GM21619 (cell line): ENCODE results near the gene CDK2AP2.
"Not testable (repeated sequence)": the region's sequence is repeated elsewhere in the genome, so short reads cannot be mapped to it uniquely, and the experiment has no call there.

ENCODE experiments used
- ATAC-seq: cut with Tn5 transposase; IDR thresholded peaks from one replicate; pipeline ENCODE4 v1.9.1; 2021; ENCODE audit not compliant: unreplicated experiment

Gene CDK2AP2

DNA sequence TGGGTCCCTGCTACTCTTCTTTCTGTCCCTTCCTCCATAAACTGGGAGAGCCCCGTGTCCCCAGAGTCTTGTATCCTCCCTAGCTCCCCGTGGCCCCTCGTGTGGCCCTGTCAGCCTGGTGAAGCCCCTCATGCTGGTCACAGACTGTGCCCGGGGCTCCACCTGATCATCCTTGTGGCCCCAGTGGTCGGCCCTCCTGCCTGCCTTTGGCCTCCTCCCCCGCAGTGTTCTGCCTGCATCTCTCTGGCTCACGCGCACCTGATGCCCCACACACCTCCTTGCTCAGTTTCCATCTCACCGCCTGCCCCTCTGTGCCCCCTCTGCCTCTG is 16.5 kb upstream of the CDK2AP2 start:
- ATAC-seq: no peak

DNA sequence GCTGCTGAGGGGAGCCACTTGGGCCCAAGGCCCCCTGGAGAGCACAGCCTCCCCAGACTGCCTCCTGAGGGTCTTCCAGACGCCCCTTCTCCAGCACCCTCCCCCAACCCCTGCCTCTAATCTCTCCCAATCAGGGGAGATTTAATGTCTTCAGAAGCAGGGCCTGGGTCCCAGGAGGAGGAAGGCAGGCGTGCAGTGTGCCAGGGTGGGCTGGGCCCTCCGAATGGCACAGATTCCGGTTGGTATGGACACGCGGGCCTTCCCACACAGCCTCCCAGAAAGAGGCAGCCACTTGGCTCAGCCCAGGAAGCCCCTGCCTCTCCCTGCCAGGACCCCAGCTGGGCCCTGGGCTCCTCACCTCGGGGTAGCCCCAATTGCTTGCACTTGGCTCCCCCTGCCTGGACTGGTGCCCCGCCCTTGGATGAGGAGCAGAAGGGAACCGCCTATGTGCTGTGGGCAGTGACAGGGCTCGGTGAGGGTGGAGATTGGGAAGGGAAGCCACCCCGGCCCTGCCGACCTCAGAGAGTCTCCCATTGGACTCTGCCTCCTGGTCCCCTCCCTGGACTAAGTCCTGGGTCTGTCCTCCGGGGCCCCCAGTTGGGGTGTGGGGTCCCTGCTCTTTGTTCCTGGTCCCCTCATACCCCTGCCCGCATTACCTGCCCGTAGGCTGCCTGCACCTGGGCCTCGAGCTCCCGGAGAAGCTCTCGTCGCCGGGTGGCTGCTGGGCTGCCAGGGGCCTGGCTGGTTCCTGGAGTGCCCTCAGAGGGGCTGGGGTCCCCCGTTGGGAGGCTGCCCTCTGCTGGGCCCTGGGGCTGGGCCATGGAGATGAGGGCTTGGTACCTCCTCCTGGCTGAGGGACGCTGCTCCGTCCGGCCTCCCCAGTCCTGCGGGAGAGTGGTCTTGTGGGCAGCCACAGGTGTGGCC is 15.9 kb upstream of the CDK2AP2 start:
- no peak for ATAC-seq

DNA sequence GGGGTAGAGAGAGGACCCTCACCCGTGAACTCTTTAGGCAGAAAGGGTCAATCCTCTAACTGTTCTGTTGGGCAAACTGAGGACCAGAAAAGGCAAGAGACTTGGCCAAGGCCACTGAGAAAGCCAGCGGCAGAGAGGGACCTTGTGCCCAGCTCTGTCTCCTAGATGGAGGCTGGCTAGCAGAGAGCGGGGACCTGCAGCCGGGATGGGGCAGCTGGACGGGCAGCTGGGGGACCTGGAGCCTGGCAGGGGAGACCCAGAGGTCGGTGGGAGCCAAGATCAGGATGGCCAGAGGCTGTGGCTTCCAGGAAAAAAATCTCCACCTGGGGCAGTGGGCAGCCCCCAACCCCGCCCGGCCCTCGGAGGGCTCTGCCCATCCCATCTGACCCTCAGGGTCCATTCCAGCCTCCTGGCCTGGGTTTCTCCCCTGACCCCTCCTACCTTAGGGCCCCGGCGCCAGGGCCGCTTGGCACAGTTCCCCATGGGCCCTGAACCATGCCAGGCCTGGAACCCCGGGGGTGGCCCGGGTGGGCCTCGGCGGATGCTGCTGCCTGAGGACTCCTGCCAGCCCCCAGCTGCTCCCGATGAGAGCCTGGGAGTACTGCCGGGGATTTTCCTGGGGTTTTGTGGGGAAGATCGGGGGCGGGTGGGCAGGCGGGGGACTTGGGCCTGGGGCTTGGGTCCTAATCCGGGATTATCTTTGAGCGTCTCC is 15.0 kb upstream of the CDK2AP2 start, which contains the start of gene CABP2:
Gene CABP2 (minus strand): TSS at position 603 of the 712 bp plus-strand sequence. CDS start 120 bp downstream, at position 483.
- no peak for ATAC-seq

DNA sequence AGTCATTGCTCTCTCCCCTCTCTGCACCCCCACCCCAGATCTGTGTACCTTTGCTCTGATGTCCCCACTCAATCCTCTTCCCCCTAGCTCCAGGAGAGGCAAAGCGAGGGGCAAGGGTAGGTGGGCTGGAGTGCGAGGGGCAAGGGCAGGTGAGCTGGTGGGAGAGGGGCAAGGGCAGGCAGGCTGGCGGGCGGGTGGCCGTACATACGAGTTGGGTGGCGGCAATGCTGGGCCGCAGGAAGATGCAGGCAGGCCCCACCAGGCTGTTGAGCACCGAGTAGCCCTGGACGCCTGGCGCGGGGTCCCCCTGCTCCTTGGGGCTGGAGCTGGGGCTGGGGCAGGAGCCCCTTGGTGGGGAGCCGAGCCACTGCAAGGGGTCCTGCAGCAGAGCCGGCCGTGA is 14.4 kb upstream of the CDK2AP2 start:
- ATAC-seq: no peak

DNA sequence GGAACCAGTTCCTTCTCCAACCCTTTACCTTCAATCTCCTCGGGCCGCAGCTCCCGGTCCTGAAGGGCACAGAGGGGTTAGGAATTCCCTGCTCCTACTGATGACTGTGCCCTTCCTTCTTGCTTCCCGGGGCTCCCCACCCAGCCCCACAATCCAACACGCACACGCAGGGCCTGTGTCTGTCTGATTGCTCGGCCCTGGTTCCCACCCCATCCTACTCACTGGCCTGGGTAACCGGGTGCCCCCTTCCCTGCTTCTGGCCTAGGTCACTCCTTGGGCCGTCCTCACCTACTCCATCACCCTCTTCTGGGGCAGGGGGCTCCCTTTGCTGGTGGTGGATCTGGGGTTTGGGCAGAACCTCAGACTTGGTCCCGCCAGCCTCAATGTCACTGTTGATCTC is 14.0 kb upstream of the CDK2AP2 start:
- no peak for ATAC-seq

DNA sequence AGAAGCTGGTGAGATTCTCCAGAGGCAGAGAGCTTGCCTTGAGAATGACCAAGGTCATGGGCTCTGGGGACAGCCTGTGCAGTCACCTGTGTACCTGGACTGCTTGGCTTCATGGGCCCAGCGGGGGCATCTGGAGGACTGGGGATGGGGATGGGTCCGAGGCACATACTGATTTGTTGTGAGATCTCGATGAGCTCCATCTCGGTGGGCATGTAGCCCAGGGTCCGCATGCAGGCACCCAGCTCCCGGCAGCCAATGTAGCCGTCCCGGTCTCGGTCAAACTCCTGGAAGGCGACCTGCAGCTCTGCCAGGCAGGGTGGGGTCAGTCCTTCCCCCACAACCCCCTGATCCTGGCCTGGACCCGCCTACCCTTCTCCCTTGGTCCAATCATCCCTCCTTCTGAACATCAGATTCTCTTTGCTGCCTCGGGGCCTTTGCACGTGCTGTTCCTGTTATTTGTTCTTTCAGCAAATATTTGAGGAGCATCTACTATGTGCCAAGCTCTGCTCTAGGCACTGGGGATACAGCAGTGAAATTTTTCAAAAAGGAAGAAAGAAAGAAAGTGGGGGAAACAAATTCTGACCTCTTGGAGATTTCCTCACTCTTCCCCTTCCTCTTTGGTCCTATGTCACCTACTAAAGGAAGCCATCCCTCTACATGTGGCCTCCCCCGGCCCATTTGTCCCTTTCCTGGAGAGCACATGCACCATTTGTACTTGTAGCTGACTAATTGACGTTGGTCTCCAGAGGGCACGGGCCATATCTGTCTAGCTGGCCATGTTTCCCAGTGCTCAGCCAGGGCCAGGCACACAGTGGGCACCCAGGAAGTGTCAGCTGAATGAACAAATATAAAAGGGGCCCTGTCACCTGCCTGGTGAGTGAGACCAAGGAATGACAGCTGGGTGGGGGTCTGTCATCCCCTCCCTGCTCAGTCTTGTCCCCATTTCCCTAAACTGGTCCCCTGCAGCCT is 13.2 kb upstream of the CDK2AP2 start:
- no peak for ATAC-seq

DNA sequence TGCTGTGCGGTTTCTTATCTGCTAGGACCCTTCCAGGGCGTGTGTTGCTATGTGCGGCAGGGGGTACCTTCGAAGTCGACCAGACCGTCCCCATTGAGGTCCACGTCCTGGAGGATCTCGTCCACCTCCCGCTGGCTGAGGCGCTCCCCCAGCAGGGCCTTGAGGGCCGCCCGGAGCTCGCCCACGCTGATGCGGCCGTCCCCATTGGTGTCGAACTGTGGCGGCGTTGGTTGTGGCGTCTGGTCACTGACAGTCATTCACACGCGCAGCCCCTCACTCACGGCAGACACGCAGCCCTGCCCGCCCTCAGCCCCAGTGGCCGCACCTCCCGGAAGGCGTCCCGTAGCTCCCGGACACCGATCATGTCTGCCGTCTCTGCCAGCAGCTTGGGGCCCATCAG is 11.8 kb upstream of the CDK2AP2 start:
- no peak for ATAC-seq

DNA sequence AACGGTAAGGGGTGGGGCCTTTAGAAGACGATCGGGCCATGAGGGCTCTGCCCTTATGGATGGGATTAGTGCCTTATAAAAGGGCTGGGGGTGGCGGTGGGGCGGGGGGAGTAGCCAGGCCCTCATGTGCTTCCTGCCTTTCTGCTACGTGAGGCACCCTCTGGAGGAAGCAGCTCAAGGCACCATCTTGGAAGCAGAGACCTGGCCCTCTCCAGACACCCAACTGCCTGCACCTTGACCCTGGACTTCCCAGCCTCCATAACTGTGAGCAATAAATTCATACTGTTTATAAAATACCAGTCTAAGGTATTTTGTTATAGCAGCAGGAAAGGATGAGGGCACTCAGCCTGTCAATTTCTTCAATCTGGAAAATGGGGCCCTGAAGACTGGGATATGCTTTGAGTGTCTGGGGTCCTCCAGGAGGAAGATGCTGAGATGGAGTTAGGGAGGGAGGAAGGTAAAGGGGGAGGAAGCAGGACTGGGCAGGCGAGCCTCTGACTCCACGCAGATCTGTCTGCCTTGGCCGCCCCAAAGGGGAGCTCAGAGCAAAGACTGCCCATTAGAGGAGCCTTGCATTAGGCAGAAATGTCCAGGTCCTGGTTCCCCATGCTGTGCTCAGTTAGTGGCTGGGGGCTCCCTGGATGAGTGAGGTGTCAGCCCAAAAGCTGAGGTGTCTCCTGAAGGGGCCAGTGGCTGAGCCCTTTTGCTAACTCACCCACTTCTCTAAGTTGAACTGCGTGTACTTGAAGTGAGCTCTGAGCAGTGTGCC is 10.0 kb upstream of the CDK2AP2 start:
- ATAC-seq: no peak

DNA sequence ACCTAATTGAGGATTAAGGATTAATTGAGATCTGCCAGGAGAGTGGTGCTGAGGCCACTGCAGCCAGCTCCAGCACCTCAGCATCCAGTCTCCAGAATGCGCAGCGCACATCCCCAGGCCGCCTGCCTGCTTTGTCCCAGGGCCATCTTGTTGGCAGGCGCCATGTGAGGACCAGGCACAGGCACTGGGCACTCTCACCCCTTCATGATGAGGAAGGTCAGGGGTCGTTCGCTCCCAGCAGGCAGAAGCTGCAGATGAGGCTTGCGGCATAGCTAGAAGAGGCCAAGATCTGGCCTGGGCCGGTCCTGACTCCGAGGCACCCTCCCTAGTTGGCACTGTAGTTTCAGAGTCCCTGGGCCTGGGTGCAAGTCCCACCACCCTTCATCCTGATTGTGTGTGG is 8.8 kb upstream of the CDK2AP2 start:
- ATAC-seq: no peak

DNA sequence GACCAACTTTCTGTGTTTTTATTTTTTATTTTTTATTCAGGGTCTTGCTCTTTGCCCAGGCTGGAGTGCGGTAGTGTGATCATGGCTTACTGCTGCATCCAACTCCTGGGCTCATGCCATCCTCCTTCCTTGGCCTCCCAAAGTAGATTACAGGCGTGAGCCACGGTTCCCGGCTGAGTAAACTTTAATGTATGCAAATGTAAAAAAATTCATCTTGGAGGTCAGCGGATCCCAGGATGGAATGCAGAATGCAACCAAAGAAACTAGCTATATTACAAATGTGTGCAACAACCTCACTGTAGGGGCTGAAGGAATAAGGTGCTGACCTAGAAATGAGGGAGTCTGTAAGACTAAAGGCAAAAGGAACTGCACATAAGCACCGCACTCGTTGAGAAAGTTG is 6.2 kb upstream of the CDK2AP2 start:
- ATAC-seq: no peak

DNA sequence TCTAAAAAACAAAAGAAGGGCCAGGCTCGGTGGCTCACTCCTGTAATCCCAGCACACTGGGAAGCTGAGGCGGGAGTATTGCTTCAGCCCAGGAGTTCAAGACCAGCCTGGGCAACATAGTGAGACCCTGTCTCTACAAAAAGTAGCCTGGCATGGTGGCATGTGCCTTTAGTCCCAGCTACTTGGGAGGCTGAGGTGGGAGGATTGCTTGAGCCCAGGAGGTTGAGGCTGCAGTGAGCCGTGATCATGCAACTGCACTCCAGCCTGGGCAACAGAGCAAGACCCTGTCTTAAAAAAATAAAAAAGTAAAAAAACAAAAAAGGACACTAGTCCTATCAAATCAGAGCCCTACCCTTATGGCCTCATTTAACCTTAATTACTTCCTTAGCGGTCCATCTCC is 3.6 kb upstream of the CDK2AP2 start:
- not testable (repeated sequence) for ATAC-seq

DNA sequence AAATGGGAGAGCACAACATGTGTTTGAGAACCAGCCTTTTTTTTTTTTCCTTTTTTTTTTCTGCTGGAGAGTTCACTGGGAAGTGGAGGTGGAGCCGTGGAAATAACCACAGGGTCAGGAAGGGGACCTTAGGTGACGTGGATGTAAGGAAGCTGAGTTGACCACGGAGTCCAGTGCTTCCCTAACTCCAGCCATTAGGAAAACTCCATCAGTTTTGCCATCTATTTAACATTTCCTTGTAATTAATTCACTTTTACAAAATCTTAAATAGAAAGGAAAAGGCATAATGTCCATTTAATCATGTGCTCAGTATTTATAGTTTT is 2.0 kb upstream of the CDK2AP2 start:
- no peak for ATAC-seq

DNA sequence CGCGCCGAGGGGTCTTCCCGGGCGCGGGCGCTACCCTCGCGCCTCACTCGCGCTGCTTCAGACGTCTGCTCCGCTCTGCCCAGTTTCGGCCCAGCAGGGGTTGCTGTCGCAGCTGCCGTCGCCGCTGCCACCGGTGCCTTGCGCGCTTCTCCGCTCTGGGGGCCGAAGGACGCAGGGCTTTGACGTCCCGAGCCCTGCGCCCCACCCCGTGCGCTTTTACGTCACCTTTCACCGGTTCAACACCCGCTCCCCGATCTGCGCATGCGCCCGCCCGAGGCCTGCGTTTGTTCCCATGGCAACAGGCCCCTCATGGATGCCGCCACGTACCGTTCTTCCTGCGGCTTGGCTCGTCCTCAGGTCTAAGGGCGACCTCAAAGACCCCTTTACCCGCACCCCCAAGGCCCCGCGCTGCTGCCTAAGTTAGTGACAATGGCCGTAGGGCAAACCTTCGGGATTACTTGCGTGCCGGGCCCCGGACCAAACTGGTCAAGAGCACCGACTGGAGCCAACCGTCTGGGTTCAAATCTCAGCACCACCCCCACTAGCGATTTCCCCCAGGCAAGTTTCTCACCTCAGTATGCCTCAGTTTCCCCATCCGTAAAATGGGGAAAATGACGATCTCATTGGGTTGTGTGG is 642 bp upstream of the CDK2AP2 start:
- ATAC-seq: peak; percentile 31

DNA sequence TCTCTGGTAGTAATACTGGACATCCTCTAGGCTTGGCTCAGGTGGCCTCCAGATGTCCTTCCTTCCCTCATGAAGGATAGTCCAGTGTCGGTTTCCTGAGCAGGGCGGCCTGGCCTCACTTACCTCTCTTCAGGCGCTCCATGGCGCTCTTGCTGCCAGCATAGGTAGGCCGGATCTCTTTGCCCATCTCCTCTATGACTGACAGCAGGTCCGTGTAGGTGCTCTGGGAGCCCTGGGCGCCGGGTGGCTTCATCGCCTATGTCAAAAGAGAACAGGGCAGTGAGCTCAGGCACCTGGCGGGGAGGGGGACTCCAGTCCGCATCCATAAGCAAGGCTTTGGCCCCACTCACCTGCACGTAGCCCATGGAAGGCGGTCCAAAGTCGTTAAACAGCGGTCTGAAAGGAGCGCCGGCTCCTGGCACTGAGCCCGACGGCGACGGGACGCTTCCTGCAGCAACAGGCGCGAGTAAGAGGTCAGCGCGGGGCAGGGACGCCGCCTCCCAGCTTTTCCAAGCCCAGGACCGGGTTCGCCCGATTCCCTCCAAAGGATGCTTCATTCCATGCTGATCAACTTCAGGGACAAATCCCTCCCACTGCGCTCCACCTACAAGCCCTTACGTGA is 609 bp downstream of the CDK2AP2 start:
- ATAC-seq: no peak

DNA sequence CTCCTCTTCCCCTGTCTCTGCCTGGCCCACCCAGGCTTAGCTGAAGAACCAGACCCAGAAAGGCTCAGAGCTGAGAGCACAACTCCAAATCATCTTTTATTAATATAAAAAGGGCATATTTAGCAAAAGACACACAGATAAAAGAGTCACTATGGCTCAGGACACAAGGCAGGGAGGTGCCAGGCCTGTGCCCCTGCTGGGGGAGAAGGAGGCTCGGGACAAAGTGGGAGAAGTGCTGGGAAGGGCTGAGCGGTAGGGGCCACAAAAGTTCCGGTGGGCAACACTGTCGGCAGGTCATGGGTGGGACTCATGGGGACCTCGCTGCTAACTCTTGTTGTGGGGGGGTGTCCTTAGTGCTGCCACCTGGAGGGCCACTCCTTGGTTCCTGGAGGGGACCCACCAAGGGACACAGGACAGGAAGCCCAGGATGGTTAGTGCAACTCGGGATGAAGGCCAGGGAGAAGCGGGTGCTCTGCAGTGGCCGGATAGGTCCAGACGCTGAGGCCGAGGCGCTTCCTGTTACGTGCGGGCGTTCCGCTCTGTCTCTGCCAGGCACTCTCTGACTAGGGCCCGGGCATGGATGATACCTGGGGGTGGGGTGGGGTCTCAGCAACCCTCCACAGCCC is 1.4 kb downstream of the CDK2AP2 start:
- no peak for ATAC-seq

DNA sequence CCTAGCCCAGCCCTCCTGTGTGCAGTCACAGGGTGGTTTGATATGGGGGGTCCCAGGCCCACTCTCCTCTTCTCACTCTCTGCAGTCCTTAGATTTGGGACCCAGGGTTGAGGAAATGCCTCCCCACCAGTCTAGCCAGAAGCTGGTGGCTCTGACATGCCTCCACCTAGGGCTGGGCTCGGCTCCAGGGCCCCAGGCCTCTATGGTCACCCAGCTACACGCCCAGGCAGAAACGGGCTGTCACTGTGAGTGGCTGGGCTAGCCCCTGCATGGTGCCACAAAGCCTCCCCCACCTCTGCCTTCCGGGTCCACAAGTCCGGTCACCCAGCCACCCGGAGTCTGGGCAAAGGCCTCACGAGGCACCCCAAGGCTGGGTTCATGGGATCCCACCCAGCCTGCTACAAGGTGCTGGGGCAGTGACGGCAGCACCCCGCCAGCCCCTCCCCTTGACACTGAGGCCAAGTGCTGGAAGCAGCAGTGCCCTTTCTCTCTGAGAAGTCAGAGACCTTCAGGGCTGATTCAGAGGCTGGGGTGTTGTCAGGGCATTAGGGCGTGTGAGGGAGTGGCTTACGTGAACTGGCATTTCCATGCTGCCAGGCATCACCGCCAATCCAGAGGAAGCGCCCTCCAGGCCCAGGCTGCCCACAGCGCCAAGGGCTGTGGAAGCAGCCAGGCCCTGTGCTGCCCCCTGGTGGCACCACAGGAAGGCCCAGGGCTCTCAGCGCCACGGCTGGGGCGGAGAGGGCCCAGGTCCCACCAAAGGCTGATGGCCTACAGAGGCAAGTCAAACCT is 2.2 kb downstream of the CDK2AP2 start:
- ATAC-seq: no peak

DNA sequence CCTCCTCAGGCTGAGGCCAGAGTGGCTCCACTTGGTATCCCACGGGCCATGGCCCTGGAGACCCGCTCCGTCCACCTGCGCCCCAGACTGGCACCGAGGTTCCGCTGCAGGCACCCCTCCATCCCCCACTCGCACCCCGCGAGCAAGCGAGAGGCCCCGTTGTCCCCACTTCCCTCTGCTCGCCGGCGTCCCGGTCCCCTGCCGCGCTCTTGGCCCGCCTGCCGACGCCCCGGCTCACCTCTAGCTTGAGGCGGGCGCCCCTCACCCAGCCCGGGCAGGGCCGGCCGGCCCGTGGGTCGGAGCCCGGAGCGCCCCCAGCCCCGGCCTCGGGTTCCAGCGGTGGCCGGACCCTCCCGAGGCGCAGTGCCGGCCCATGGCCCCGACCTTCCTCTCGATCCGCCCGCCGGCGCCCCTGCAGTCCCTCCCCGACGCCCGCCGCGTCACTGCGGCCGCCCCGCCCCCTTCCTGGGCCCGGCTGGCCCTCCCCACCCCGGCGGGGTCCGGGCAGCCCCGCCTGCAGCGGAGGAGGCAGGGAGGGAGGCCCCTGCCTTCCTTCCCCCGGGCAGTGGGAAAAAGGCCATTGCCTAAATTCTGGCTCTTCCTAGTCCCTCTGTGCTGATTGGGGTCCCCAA is 2.9 kb downstream of the CDK2AP2 start, which contains the start of gene PITPNM1:
Gene PITPNM1 (minus strand): TSS at position 414 of the 632 bp plus-strand sequence. CDS start 1,183 bp downstream, outside the sequence.
- ATAC-seq: no peak
